Mesothelial cell of epicardium (in vitro differentiated cells): ENCODE results near the gene RBFOX1. TPM values are rescaled to one million over a fixed set of nuclear protein-coding genes. Genes with fewer than 3 reads are reported as not detected.

Source experiments
- DNase-seq, 2 experiments: peaks; one replicate each; pipeline ENCODE4 v3.0.0; 2021; ENCODE audit warnings: low spot score in 2 of 2; ENCODE audit not compliant: unreplicated experiment in 2 of 2
- H3K27ac Mint-ChIP-seq: 2 replicates; pipeline ENCODE4 v1.8.0; 2021; ENCODE audit warnings: mixed read lengths
- H3K27me3 Mint-ChIP-seq: 2 replicates; pipeline ENCODE4 v1.8.0; 2021; ENCODE audit warnings: low read depth, mixed read lengths
- H3K36me3 Mint-ChIP-seq: 2 replicates; pipeline ENCODE4 v1.8.0; 2021; ENCODE audit warnings: mixed read lengths
- H3K4me1 Mint-ChIP-seq: 2 replicates; pipeline ENCODE4 v1.8.0; 2021; ENCODE audit warnings: mixed read lengths
- H3K4me3 Mint-ChIP-seq: 2 replicates; pipeline ENCODE4 v1.8.0; 2021; ENCODE audit warnings: mild to moderate bottlenecking, moderate library complexity, mixed read lengths
- H3K9me3 Mint-ChIP-seq: 2 replicates; pipeline ENCODE4 v1.8.0; 2021; ENCODE audit warnings: mixed read lengths
- CTCF ChIP-seq: fragments of 200-600 bp; sonication (generic); IDR thresholded peaks from one replicate; pipeline ENCODE4 v1.5.0; 2021; ENCODE audit warnings: antibody characterized with exemption; ENCODE audit not compliant: unreplicated experiment
- total RNA-seq: library from RNA; stranded (reverse); gene quantifications from 3 replicates; pipeline ENCODE4 v1.2.1, GENCODE V29; 2021

The RBFOX1 gene
- total RNA-seq, 1 donor from 2014 or later: 0.67 TPM

GRCh38 chr16:7521834-7522233 is 189.2 kb downstream of the RBFOX1 start:
- Mint-ChIP-seq H3K36me3 (no peaks in the 10 kb centered on the region), H3K9me3 (no peaks in the 10 kb centered on the region), H3K27ac (no peak overlapping the region), H3K4me3 (no peak overlapping the region), H3K27me3 (no peaks in the 10 kb centered on the region), H3K4me1 (no peaks in the 10 kb centered on the region)
- TF ChIP-seq CTCF: no peak
- no peak for DNase-seq

DNA sequence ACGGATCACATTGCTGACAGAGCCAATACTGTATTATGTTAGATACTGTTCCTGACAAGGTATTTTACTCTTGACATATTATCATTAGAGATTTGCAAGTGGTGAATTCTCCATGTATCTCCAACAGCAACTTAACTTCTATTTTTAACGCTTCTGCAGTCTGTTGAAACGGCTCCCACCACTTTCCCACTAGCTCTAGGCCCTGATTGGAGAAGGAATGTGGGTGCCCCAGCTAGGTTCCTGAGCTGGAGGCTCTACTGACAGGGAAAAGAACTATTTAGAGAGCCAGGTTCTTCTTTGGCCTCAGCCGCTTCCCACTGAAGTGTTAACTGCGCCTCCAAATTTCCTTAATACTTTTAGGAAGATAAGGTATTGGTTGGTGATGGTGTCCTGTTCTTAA is 191.8 kb downstream of the RBFOX1 start:
- Mint-ChIP-seq H3K4me3 (no peak overlapping the region), H3K27me3 (no peaks in the 10 kb centered on the region)

DNA sequence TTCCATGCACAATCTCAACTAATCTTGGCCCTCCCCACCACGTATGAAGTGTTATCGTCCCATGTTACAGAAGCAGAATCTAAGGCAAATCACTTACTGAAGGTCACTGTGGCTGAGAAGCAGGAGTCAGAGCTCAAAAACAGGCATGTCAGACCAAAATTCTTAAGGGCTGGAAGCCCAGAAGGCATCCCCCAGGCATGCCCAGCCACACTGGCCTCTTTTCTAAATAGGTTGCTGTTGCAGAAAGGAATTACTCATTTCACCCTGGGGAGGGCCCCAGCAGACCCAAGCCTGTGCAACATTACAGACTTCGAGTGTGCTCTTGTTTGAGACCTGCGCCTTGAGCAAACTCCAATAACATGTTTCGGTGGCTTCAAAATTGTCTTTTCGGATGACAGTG is 194.1 kb downstream of the RBFOX1 start:
- H3K9me3 Mint-ChIP-seq: no peaks in the 10 kb centered on the region
- no peak for DNase-seq
- no peaks in the 10 kb centered on the region for H3K4me1 Mint-ChIP-seq
- H3K27me3 Mint-ChIP-seq: no peaks in the 10 kb centered on the region
- no peak overlapping the region for H3K4me3 Mint-ChIP-seq
- TF ChIP-seq CTCF: no peak
- no peaks in the 10 kb centered on the region for H3K36me3 Mint-ChIP-seq
- no peak overlapping the region for H3K27ac Mint-ChIP-seq

More for the DNA sequence above, 191.8 kb downstream of the RBFOX1 start:
- no peaks in the 10 kb centered on the region for H3K4me1 Mint-ChIP-seq
- no peaks in the 10 kb centered on the region for H3K36me3 Mint-ChIP-seq
- no peak overlapping the region for H3K27ac Mint-ChIP-seq
- no peak for TF ChIP-seq CTCF
- DNase-seq: no peak
- no peaks in the 10 kb centered on the region for H3K9me3 Mint-ChIP-seq

DNA sequence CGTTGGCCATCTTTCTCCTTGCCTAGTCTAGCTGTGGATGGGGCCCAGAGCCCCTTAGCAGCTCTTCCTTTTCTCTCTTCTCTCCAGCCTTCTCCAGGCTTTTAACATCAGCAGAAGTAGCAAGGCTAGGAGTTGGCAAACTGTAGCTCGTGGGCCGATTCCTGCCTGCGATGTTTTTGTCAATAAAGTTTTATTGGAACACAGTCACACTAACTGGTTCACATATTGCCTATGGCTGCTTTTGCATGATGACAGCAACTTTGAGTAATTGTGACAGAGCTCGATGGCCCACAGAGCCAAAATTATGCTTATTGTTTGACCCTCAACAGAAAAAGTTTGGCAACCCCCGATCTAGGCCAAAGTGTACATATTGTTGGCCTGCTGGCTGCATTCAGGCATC is 199.9 kb downstream of the RBFOX1 start:
- Mint-ChIP-seq H3K4me3 (no peak overlapping the region), H3K4me1 (no peaks in the 10 kb centered on the region), H3K27me3 (no peaks in the 10 kb centered on the region), H3K9me3 (peaks cover 5% of the 10 kb centered on the region), H3K36me3 (no peaks in the 10 kb centered on the region), H3K27ac (no peak overlapping the region)
- no peak for DNase-seq
- TF ChIP-seq CTCF: no peak

DNA sequence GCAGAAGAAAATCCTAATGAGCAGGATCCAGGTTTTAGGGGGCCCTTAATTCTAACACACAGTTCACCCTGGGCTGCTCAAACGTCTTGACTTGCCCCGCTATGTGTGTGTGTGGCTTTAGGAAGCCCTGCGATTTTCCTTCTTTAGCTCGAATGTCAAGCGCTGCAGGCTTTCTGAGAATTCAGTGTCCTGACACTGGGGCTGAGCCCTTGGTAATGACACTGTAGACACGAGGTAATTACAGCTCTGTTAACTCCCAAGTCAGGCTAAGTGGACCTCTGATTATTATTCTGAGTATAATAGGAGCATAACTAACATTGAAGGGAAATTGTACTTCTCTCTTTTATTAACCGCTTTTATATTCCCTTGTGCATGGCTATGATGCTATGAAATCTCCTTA is 202.1 kb downstream of the RBFOX1 start:
- Mint-ChIP-seq H3K36me3 (no peaks in the 10 kb centered on the region), H3K4me3 (no peak overlapping the region), H3K4me1 (no peaks in the 10 kb centered on the region)

More for the DNA sequence above, 202.1 kb downstream of the RBFOX1 start:
- Mint-ChIP-seq H3K27me3 (no peaks in the 10 kb centered on the region), H3K9me3 (peaks cover 19% of the 10 kb centered on the region), H3K27ac (no peak overlapping the region)
- DNase-seq: no peak
- no peak for TF ChIP-seq CTCF
